ENCODE data around the gene VPS9D1. TPM values are rescaled to one million over a fixed set of nuclear protein-coding genes. Genes with fewer than 3 reads are reported as not detected.

Gene VPS9D1
- total RNA-seq: 17.4 and 17.9 TPM in 2 replicates
- long read RNA-seq, partial matches to known transcripts: 1 of 2 reads
- long read RNA-seq, other reads (novel, unspliced or antisense): 1 of 2 reads

- Mint-ChIP-seq H3K36me3 (ENCODE audit: insufficient read depth) (peaks cover 8% of the 10 kb centered on the region), H3K27ac (peak within 1 kb of the TSS; percentile 88), H3K9me3 (ENCODE audit: low read depth) (no peaks in the 10 kb centered on the region), H3K4me3 (ENCODE audit: low read depth) (peak within 1 kb of the TSS; percentile 80), H3K4me1 (ENCODE audit: low read depth) (peaks cover 14% of the 10 kb centered on the region), H3K27me3 (peaks cover 9% of the 10 kb centered on the region)
- peak; percentile 64 for DNase-seq (ENCODE audit: low spot score, unreplicated experiment)
- no peak for TF ChIP-seq CTCF (IDR thresholded peaks at IDR 0.05; ENCODE audit: unreplicated experiment)
Observed at GRCh38 chr16:89720813-89721545, at the start of gene VPS9D1, which contains the start of gene ZNF276. Gene VPS9D1 (minus strand): TSS chr16:89720898. CDS start chr16:89720861, 37 bp downstream. Gene ZNF276 (plus strand): TSS chr16:89721537. CDS start chr16:89721641, 104 bp downstream.

DNA sequence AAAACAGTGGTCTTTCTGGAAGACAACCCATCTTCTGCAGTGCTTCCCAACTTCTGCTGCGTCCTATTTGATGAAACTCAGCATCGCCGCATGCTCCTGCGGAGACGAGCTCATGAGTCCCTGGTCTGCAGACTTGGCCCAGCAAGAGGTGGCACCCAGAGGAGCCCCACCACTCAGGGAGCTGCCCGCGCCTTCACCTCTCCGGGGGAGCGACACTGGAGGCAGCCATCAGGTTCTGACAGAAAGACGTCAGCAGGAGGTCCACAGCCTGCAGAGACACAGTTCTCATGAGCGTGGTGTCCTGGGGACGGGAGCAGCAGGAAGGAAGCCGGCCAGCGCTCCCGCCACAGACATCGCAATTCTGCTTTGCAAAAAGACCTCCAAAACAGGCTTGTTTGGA, 49.7 kb upstream of the VPS9D1 start:
- peaks cover 16% of the 10 kb centered on the region for H3K36me3 Mint-ChIP-seq (ENCODE audit: insufficient read depth)

GRCh38 chr16:89765292-89765830, 44.7 kb upstream of the VPS9D1 start:
- TF ChIP-seq CTCF (IDR thresholded peaks at IDR 0.05; ENCODE audit: unreplicated experiment): no peak
- H3K36me3 Mint-ChIP-seq (ENCODE audit: insufficient read depth): peaks cover 15% of the 10 kb centered on the region

More for the DNA sequence above, 49.7 kb upstream of the VPS9D1 start:
- no peak overlapping the region for H3K27ac Mint-ChIP-seq
- DNase-seq (ENCODE audit: low spot score, unreplicated experiment): no peak
- H3K27me3 Mint-ChIP-seq: no peaks in the 10 kb centered on the region
- no peak overlapping the region for H3K4me3 Mint-ChIP-seq (ENCODE audit: low read depth)
- no peaks in the 10 kb centered on the region for H3K9me3 Mint-ChIP-seq (ENCODE audit: low read depth)
- H3K4me1 Mint-ChIP-seq (ENCODE audit: low read depth): no peaks in the 10 kb centered on the region
- no peak for TF ChIP-seq CTCF (IDR thresholded peaks at IDR 0.05; ENCODE audit: unreplicated experiment)

GRCh38 chr16:89764711-89765201, 44.1 kb upstream of the VPS9D1 start:
- no peak for DNase-seq (ENCODE audit: low spot score, unreplicated experiment)
- Mint-ChIP-seq H3K4me1 (ENCODE audit: low read depth) (no peaks in the 10 kb centered on the region), H3K27ac (no peak overlapping the region), H3K4me3 (ENCODE audit: low read depth) (no peak overlapping the region), H3K9me3 (ENCODE audit: low read depth) (no peaks in the 10 kb centered on the region), H3K27me3 (no peaks in the 10 kb centered on the region), H3K36me3 (ENCODE audit: insufficient read depth) (peaks cover 15% of the 10 kb centered on the region)
- TF ChIP-seq CTCF (IDR thresholded peaks at IDR 0.05; ENCODE audit: unreplicated experiment): no peak

More at GRCh38 chr16:89765292-89765830, 44.7 kb upstream of the VPS9D1 start:
- no peaks in the 10 kb centered on the region for H3K27me3 Mint-ChIP-seq
- H3K9me3 Mint-ChIP-seq (ENCODE audit: low read depth): no peaks in the 10 kb centered on the region
- H3K4me3 Mint-ChIP-seq (ENCODE audit: low read depth): no peak overlapping the region
- no peaks in the 10 kb centered on the region for H3K4me1 Mint-ChIP-seq (ENCODE audit: low read depth)
- DNase-seq (ENCODE audit: low spot score, unreplicated experiment): no peak
- no peak overlapping the region for H3K27ac Mint-ChIP-seq

DNA sequence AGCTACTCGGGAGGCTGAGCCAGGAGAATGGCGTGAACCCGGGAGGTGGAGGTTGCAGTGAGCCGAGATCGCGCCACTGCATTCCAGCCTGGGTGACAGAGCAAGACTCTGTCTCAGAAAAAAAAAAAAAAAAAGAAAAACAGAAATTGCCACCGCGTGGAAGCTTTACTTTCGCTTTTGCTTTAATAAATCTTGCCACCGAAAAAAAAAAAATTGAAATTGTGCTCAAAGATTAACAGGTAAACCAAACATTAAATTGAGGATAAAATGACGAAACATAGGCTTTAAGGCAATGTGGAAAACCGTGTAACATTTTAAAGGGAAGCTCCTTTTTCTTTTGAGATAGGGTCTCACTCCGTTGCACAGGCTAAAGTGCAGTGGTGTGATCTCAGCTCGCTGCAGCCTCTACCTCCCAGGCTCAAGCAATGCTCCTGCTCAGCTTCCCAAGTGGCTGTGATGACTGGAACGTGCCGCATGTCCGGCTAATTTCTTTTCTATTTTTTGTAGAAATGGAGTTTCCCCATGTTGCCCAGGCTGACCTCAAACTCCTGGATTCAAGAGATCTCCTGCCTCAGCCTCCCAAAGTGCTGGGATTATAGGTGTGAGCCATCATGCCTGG, 40.7 kb upstream of the VPS9D1 start:
- H3K4me3 Mint-ChIP-seq (ENCODE audit: low read depth): no peak overlapping the region
- H3K27me3 Mint-ChIP-seq: no peaks in the 10 kb centered on the region
- peaks cover 11% of the 10 kb centered on the region for H3K36me3 Mint-ChIP-seq (ENCODE audit: insufficient read depth)
- no peak for DNase-seq (ENCODE audit: low spot score, unreplicated experiment)
- no peaks in the 10 kb centered on the region for H3K4me1 Mint-ChIP-seq (ENCODE audit: low read depth)
- TF ChIP-seq CTCF (IDR thresholded peaks at IDR 0.05; ENCODE audit: unreplicated experiment): no peak
- H3K27ac Mint-ChIP-seq: no peak overlapping the region
- H3K9me3 Mint-ChIP-seq (ENCODE audit: low read depth): no peaks in the 10 kb centered on the region

Measured in progenitor cell of endocrine pancreas (in vitro differentiated cells).